PC-3 (cell line): ENCODE results near the gene IL31. TPM values are rescaled to one million over a fixed set of nuclear protein-coding genes. Genes with fewer than 3 reads are reported as not detected.
A peak's percentile ranks its signal among the peaks of the same experiment; 100 is the strongest.
"Not testable (repeated sequence)": the region's sequence is repeated elsewhere in the genome, so short reads cannot be mapped to it uniquely, and the experiment has no call there.

Experiments
- ATAC-seq: fragments of 200-7000 bp; cut with Tn5 transposase; 2 replicates; pipeline ENCODE4 v1.9.1; 2020; ENCODE audit warnings: mild to moderate bottlenecking, moderate library complexity
- BruUV-seq: library from RNA; stranded (reverse); fragments of 400-500 nt; replicated peaks from 2 replicates; lab custom pipeline; 2021; lab: Mats Ljungman, UMichigan
- CTCF ChIA-PET: fragments of 300-600 bp; sonication (Branson Sonifier 250); formaldehyde crosslinking; loops from one replicate; lab custom pipeline; 2022; ENCODE audit warnings: antibody characterized with exemption; lab: Charles Lee
- POLR2A ChIA-PET: fragments of 300-600 bp; sonication (Branson Sonifier 250); formaldehyde crosslinking; loops from one replicate; lab custom pipeline; 2022; ENCODE audit warnings: antibody characterized with exemption; ENCODE audit not compliant: unreplicated experiment; lab: Charles Lee
- DNase-seq: peaks from one replicate; pipeline ENCODE4 v3.0.0-alpha.2; 2015
- H2AFZ ChIP-seq: fragments of 300-600 bp; sonication (generic); 2 replicates; pipeline ENCODE4 v1.6.0; 2016; ENCODE audit warnings: antibody characterized with exemption, low read length
- H3F3A ChIP-seq: fragments of 300-600 bp; sonication (generic); one replicate; pipeline ENCODE4 v1.6.0; 2017; ENCODE audit warnings: antibody characterized with exemption, low read length, control low read depth, mild to moderate bottlenecking; ENCODE audit not compliant: unreplicated experiment
- H3K27ac ChIP-seq: fragments of 300-600 bp; sonication (generic); 2 replicates; pipeline ENCODE4 v1.5.1; 2016; ENCODE audit warnings: mild to moderate bottlenecking, low read length
- H3K27me3 ChIP-seq: fragments of 300-600 bp; sonication (generic); 2 replicates; pipeline ENCODE4 v1.6.1; 2016; ENCODE audit warnings: low read length, mixed read lengths
- H3K36me3 ChIP-seq: fragments of 300-600 bp; sonication (generic); 2 replicates; pipeline ENCODE4 v1.6.1; 2016; ENCODE audit warnings: low read depth, mixed run types, low read length, mixed read lengths
- H3K4me1 ChIP-seq: fragments of 300-600 bp; sonication (generic); 2 replicates; pipeline ENCODE4 v1.5.1; 2016; ENCODE audit warnings: low read length; ENCODE audit not compliant: insufficient read depth
- H3K4me2 ChIP-seq: fragments of 300-600 bp; sonication (generic); 2 replicates; pipeline ENCODE4 v1.6.0; 2016; ENCODE audit warnings: low read length
- H3K4me3 ChIP-seq: fragments of 300-600 bp; sonication (generic); 2 replicates; pipeline ENCODE4 v1.5.1; 2016; ENCODE audit warnings: mild to moderate bottlenecking, low read length, mixed read lengths
- H3K79me2 ChIP-seq: fragments of 300-600 bp; sonication (generic); 2 replicates; pipeline ENCODE4 v1.6.1; 2017; ENCODE audit warnings: low read length, mixed read lengths
- H3K9ac ChIP-seq: fragments of 300-600 bp; sonication (generic); 2 replicates; pipeline ENCODE4 v1.6.0; 2016; ENCODE audit warnings: mild to moderate bottlenecking, low read length
- H3K9me2 ChIP-seq: fragments of 300-600 bp; sonication (generic); replicated peaks from 2 replicates; pipeline ENCODE4 v1.6.1; 2016; ENCODE audit warnings: mixed run types, low read length, mixed read lengths
- H3K9me3 ChIP-seq: fragments of 300-600 bp; sonication (generic); 2 replicates; pipeline ENCODE4 v1.6.1; 2016; ENCODE audit warnings: low read length, mixed read lengths
- H4K20me1 ChIP-seq: fragments of 300-600 bp; sonication (generic); 2 replicates; pipeline ENCODE4 v1.6.1; 2016; ENCODE audit warnings: low read length, mixed read lengths
- CTCF ChIP-seq: fragments of 300-600 bp; sonication (generic); conservative IDR thresholded peaks from 2 replicates; pipeline ENCODE4 v1.5.1; 2017; ENCODE audit warnings: antibody characterized with exemption, low read depth, mild to moderate bottlenecking, low read length
- EZH2 ChIP-seq: fragments of 300-600 bp; sonication (generic); IDR thresholded peaks from one replicate; pipeline ENCODE4 v1.6.1; 2017; ENCODE audit warnings: antibody characterized with exemption, mild to moderate bottlenecking, low read length; ENCODE audit not compliant: unreplicated experiment
- EZH2phosphoT487 ChIP-seq: fragments of 300-600 bp; sonication (generic); IDR thresholded peaks from 2 replicates; pipeline ENCODE4 v1.6.1; 2018; ENCODE audit warnings: mild to moderate bottlenecking, antibody characterized with exemption, low read length, borderline replicate concordance
- intact Hi-C: fragments of 100-400 bp; cut with micrococcal nuclease; formaldehyde crosslinking; loops from 2 replicates; pipeline ENCODE4 v1.9.0; 2023
- total RNA-seq: library from RNA; depleted of rRNA; stranded (reverse); fragments of >200 nt; gene quantifications from 2 replicates; pipeline ENCODE4 v1.2.3, GENCODE V29; 2014

Gene IL31
- total RNA-seq, 1 experiment from 2014 or later, result not detected

DNA sequence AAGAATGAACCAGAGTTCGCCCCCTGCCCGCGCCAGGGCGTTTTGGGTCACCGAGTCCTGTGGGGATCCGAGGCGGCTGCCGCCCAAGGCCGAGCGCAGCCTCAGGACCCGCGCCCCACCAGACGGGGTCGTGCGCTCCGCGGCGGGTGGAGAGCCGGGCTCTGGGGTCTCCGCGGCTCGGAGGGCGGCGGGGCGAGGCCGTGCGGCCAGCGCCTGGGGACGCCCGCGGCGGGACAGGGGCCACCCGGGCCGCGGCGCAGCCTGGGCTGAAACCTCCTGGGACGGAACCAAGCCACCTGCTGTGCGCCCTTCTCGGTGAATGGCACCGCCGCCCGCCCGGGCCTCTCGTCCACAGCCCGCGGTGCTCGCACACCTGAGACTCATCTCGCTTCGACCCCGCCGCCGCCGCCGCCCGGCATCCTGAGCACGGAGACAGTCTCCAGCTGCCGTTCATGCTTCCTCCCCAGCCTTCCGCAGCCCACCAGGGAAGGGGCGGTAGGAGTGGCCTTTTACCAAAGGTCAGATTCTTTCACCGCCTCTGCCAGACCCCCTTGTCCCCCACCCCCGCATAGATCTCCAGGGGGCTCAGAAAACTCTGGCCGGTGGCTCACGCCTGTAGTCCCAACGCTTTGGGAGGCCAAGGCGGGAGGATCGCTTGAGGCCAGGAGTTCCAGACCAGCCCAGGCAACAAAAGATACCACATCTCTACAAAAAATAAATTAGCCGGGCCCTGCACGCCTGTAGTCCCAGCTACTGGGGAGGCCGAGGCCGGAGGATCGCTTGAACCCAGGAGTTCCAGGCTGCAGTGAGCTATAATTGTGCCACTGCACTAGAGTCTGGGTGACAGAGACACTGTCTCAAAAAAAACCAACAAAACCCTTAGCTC is 30.4 kb upstream of the IL31 start:
- Histone ChIP-seq H3K27ac (no peak overlapping the region), H2AFZ (peak overlapping the region; percentile 97)
- POLR2A ChIA-PET, result no interaction called here

DNA sequence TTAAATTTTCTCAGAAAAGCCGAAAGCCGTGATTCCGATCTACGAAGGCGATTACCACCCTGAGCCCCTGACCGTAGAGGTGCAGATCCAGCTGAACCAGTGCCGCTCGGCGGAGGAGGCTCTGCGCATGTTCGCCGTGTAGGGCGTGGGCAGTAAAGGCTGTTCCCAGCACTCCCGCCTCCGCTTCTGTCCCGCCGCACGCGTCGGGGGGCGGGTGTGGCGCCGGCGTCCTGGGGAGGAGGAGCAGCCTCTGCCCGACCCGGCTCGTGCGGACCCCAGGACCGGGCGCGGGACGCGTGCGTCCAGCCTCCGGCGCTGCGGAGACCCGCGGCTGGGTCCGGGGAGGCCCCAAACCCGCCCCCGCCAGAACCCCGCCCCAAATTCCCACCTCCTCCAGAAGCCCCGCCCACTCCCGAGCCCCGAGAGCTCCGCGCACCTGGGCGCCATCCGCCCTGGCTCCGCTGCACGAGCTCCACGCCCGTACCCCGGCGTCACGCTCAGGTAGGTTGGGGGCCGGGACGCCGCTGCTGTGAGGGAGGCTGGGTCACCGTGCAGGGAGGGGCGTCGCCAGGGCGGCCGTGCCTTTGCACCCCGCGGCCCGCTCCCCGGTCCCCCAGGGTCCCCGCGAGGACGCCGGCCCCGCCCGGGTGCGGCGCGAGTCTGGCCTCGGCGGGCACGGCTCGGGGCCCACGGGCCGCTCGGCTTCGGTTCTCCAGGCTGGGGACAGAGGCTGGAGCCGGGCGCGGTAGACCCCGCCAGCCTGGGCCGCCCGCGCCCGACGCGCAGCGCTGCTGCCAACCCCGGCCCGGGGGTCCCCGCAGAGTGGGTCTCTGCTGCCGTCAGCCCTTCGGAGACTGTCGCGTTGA is 29.5 kb upstream of the IL31 start, which contains the start of gene B3GNT4:
TSS of gene B3GNT4 (plus strand) at position 409 of the 866 bp plus-strand sequence. CDS start 910 bp downstream, outside the sequence.
- H3K27me3 ChIP-seq, result no peaks in the 10 kb centered on the region
- intact Hi-C loops, result no loop called here
- H3K4me1 ChIP-seq, result no peaks in the 10 kb centered on the region
- H2AFZ ChIP-seq, result peak within 1 kb of the TSS; percentile 97
- DNase-seq (peak; percentile 72), ATAC-seq (peak; percentile 78)
- no peaks in the 10 kb centered on the region for H3K9me3 ChIP-seq
- no peak within 1 kb of the TSS for H3K27ac ChIP-seq
- TF ChIP-seq CTCF (no peak), EZH2phosphoT487 (no peak; the same call in 1 of the 2 replicates), EZH2 (peak; percentile 73)
- H3K9ac ChIP-seq, result peak within 1 kb of the TSS; percentile 47; the same call in 1 of the 2 replicates
- H3K9me2 ChIP-seq, result no peaks in the 10 kb centered on the region
- ChIA-PET CTCF (interaction anchor here (0.5 to 0.6 kb wide), 2 partner anchors 21 to 402 kb away, joined by 4 to 5 read pairs; no protein-coding TSS in a partner anchor), POLR2A (no interaction called here)
- peak within 1 kb of the TSS; percentile 65 for H3K4me3 ChIP-seq
- peak within 1 kb of the TSS; percentile 100 for H3K4me2 ChIP-seq
- H3K36me3 ChIP-seq, result peaks cover 20% of the 10 kb centered on the region
- H4K20me1 ChIP-seq, result peaks cover 12% of the 10 kb centered on the region; the same call in 1 of the 2 replicates
- no peaks in the 10 kb centered on the region for H3K79me2 ChIP-seq
- BruUV-seq, result no TSS peak
- no peaks in the 10 kb centered on the region for H3F3A ChIP-seq

More for the DNA sequence above, 30.4 kb upstream of the IL31 start:
- DNase-seq (no peak), ATAC-seq (peak; percentile 29)
- no peaks in the 10 kb centered on the region for H3K79me2 ChIP-seq
- no peaks in the 10 kb centered on the region for H3F3A ChIP-seq
- H3K4me2 ChIP-seq, result peak overlapping the region; percentile 100
- H3K4me1 ChIP-seq, result no peaks in the 10 kb centered on the region
- H3K4me3 ChIP-seq, result peak overlapping the region; percentile 65
- peaks cover 21% of the 10 kb centered on the region for H3K36me3 ChIP-seq
- BruUV-seq, result no TSS peak
- CTCF ChIA-PET, result interaction anchor here (0.6 kb wide), 2 partner anchors 11 to 20 kb away, joined by 4 to 5 read pairs; no protein-coding TSS in a partner anchor
- no peaks in the 10 kb centered on the region for H3K9me3 ChIP-seq
- no peaks in the 10 kb centered on the region for H3K27me3 ChIP-seq
- intact Hi-C loops, result no loop called here
- peaks cover 12% of the 10 kb centered on the region; the same call in 1 of the 2 replicates for H4K20me1 ChIP-seq
- no peak for TF ChIP-seq EZH2phosphoT487
- TF ChIP-seq EZH2, result no peak
- no peak for TF ChIP-seq CTCF
- no peaks in the 10 kb centered on the region for H3K9me2 ChIP-seq
- no peak overlapping the region for H3K9ac ChIP-seq

- intact Hi-C loops, H3K9me2 ChIP-seq, BruUV-seq, CTCF ChIA-PET, H3K4me1 ChIP-seq, H3K27me3 ChIP-seq, H3K9me3 ChIP-seq, POLR2A ChIA-PET, H3K27ac ChIP-seq, DNase-seq, H3K79me2 ChIP-seq, ATAC-seq, H3F3A ChIP-seq: not testable (repeated sequence)
- peaks cover 12% of the 10 kb centered on the region; the same call in 1 of the 2 replicates for H4K20me1 ChIP-seq
- peaks cover 12% of the 10 kb centered on the region for H3K36me3 ChIP-seq
- H3K9ac ChIP-seq, result peak overlapping the region; percentile 47; the same call in 1 of the 2 replicates
- H3K4me2 ChIP-seq, result peak overlapping the region; percentile 100
- peak overlapping the region; percentile 65 for H3K4me3 ChIP-seq
- H2AFZ ChIP-seq, result peak overlapping the region; percentile 97
Observed at GRCh38 chr12:122202811-122203210, 28.8 kb upstream of the IL31 start.
